ENCODE results near the gene WFS1. TPM values are rescaled to one million over a fixed set of nuclear protein-coding genes. Genes with fewer than 3 reads are reported as not detected.

The WFS1 gene
- total RNA-seq, 1 donor, result 17.0 TPM

DNA sequence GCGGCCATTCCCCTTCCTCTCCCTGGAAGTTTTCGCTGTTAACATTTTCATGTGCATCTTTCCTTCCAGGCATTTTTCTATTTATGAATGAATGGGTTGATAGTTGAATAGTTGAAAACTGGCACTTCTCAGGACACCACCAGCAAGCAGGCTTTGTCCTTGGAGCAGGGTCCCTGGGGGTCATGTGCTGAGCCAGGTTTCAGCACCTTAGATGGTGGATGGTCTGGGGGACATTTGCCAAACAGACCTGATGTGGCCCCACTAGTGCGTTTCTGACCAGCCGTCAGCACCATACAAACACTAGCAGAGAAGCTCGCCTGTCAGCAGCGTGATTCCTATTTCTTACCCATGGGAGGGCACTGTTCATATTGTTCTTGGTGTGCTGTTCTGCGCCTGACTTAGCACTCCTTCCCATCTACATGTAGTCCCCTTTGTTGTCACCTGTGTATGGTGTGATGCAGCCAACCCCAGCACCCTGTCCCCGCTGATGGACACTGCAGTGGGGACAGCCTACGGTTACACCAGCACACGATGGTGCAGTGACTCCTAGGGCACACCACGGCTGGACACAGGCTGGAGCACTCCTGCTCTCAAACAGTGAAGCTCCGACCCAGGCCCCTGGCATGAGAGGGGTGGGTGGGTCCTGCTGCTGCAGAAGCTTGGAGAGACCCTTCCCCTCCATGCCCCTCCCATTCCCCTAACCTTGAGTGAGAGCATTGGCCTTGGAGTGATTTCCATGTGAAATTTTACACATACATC, 27.2 kb upstream of the WFS1 start:
- Histone ChIP-seq H3K27me3 (ENCODE audit: insufficient read depth, low read length) (peaks cover 13% of the 10 kb centered on the region), H3K79me2 (ENCODE audit: insufficient read depth, low read length) (no peaks in the 10 kb centered on the region), H3K9me3 (ENCODE audit: low read depth, low read length) (peaks cover 2% of the 10 kb centered on the region), H2AFZ (ENCODE audit: low read length) (no peak overlapping the region), H3K4me1 (ENCODE audit: insufficient read depth, low read length) (no peaks in the 10 kb centered on the region), H3K36me3 (ENCODE audit: insufficient read depth, low read length) (no peaks in the 10 kb centered on the region), H3K4me3 (ENCODE audit: insufficient read depth, low read length) (no peak overlapping the region), H3K4me2 (ENCODE audit: insufficient read depth, low read length) (no peak overlapping the region), H3K27ac (ENCODE audit: low read depth, low read length) (no peak overlapping the region), H4K20me1 (ENCODE audit: insufficient read depth, low read length) (no peaks in the 10 kb centered on the region)
- DNase-seq (ENCODE audit: insufficient read length, low spot score, missing footprints), result no peak
- TF ChIP-seq, protein P1, sequence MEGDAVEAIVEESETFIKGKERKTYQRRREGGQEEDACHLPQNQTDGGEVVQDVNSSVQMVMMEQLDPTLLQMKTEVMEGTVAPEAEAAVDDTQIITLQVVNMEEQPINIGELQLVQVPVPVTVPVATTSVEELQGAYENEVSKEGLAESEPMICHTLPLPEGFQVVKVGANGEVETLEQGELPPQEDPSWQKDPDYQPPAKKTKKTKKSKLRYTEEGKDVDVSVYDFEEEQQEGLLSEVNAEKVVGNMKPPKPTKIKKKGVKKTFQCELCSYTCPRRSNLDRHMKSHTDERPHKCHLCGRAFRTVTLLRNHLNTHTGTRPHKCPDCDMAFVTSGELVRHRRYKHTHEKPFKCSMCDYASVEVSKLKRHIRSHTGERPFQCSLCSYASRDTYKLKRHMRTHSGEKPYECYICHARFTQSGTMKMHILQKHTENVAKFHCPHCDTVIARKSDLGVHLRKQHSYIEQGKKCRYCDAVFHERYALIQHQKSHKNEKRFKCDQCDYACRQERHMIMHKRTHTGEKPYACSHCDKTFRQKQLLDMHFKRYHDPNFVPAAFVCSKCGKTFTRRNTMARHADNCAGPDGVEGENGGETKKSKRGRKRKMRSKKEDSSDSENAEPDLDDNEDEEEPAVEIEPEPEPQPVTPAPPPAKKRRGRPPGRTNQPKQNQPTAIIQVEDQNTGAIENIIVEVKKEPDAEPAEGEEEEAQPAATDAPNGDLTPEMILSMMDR (IDR thresholded peaks at IDR 0.05; ENCODE audit: extremely low read depth, low read depth, low read length), result no peak

DNA sequence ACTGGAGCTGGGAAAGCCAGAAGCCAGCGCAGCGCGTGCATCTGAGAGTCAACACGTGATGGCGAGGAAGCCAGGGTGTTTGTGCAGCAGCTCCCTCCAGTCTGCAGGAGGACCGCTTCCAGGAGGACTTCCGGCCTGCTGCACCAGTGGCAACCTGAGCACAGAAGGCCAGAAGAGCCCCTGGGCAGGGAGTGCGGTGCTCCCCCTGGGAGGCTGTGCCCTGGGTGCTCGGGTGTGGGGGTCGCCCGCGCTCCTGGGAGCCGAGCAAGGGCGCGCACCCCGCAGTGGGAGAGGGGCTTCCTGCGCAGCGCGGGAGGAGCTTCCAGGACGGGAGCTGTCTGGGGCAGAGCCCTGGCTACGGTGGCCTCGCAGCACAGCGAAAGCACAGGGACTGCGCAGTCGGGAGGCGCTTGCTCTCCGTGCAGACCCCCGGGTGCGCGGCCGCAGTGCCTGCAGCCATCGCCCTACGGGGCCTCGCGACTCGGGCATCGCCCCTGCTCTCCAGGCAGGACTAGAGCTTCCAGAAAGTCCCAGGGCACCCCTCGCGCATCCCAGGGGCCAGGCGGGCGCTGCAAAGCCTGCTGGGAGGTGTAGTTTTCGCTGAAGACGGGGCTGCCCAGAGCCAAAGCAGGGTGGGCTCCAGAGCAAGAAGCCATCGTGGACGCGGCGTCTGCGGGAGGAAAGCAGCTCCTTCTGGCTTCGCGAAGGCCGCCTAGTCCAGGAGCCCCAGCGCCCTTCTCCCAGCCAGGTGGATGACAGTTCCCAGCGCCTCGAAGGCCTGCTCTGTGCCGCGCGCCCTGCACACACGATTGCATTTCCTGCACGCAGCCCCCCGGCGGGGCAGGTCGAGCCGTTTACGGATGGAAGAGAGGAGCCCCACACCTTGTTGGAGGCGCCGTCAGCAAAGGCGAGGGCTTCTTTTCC, 24.1 kb upstream of the WFS1 start:
- Histone ChIP-seq H4K20me1 (ENCODE audit: insufficient read depth, low read length) (no peaks in the 10 kb centered on the region), H3K9me3 (ENCODE audit: low read depth, low read length) (peaks cover 2% of the 10 kb centered on the region), H3K79me2 (ENCODE audit: insufficient read depth, low read length) (no peaks in the 10 kb centered on the region), H3K27ac (ENCODE audit: low read depth, low read length) (no peak overlapping the region), H3K36me3 (ENCODE audit: insufficient read depth, low read length) (no peaks in the 10 kb centered on the region), H3K27me3 (ENCODE audit: insufficient read depth, low read length) (peaks cover 34% of the 10 kb centered on the region), H3K4me1 (ENCODE audit: insufficient read depth, low read length) (no peaks in the 10 kb centered on the region), H3K4me3 (ENCODE audit: insufficient read depth, low read length) (no peak overlapping the region), H2AFZ (ENCODE audit: low read length) (no peak overlapping the region), H3K4me2 (ENCODE audit: insufficient read depth, low read length) (no peak overlapping the region)
- TF ChIP-seq, protein P1 (IDR thresholded peaks at IDR 0.05; ENCODE audit: extremely low read depth, low read depth, low read length), result no peak
- no peak for DNase-seq (ENCODE audit: insufficient read length, low spot score, missing footprints)

DNA sequence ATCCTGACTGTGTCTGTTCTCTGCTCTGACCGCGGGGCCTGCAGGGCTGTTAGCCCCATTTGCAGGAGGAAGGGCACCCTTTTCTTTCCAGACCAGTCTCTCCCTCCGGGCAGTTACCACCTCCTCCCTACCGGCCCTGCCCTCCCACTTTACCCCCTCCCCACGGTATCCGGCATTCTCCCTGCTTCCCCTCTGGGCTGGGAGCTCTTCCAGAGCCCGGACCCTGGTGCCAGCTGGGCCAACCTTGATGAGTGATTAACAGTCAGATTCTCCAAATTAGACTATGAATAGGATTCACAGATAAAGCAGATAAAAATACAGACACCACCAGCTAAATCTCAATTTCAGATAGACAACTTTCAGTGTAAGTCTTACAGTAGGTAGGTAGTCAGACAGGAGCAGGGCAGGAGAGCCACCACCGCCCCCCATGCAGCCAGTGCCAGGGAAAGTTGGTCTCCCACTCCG, 23.4 kb upstream of the WFS1 start:
- Histone ChIP-seq H3K36me3 (ENCODE audit: insufficient read depth, low read length) (no peaks in the 10 kb centered on the region), H3K4me1 (ENCODE audit: insufficient read depth, low read length) (no peaks in the 10 kb centered on the region), H3K4me2 (ENCODE audit: insufficient read depth, low read length) (no peak overlapping the region), H3K9me3 (ENCODE audit: low read depth, low read length) (peaks cover 2% of the 10 kb centered on the region), H2AFZ (ENCODE audit: low read length) (no peak overlapping the region), H3K4me3 (ENCODE audit: insufficient read depth, low read length) (no peak overlapping the region), H3K79me2 (ENCODE audit: insufficient read depth, low read length) (no peaks in the 10 kb centered on the region), H4K20me1 (ENCODE audit: insufficient read depth, low read length) (no peaks in the 10 kb centered on the region), H3K27me3 (ENCODE audit: insufficient read depth, low read length) (peaks cover 34% of the 10 kb centered on the region), H3K27ac (ENCODE audit: low read depth, low read length) (no peak overlapping the region)
- TF ChIP-seq, protein P1 (IDR thresholded peaks at IDR 0.05; ENCODE audit: extremely low read depth, low read depth, low read length), result no peak
- no peak for DNase-seq (ENCODE audit: insufficient read length, low spot score, missing footprints)

DNA sequence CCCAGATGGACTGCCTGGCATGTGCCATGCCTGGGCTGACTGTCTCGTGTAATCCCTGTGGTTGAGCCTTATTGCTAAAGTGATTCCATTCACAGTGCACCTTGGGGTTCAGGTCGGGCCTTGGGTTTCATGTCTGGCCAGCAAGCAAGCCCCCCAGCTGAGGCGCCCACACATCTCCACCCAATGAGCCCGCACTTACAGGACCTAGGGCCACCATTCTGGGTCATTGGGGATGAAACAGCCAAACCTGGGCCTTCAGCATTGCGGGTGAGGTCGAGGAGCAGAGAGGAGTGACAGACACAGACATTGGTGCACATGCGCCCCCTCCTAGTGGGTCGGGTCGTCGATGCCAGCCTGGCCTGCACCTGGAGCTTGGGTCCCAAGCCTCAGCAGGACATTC, 21.3 kb upstream of the WFS1 start:
- Histone ChIP-seq H3K27me3 (ENCODE audit: insufficient read depth, low read length) (peaks cover 34% of the 10 kb centered on the region), H3K27ac (ENCODE audit: low read depth, low read length) (no peak overlapping the region), H3K9me3 (ENCODE audit: low read depth, low read length) (peaks cover 2% of the 10 kb centered on the region), H3K4me3 (ENCODE audit: insufficient read depth, low read length) (no peak overlapping the region), H4K20me1 (ENCODE audit: insufficient read depth, low read length) (no peaks in the 10 kb centered on the region), H3K36me3 (ENCODE audit: insufficient read depth, low read length) (no peaks in the 10 kb centered on the region), H3K4me1 (ENCODE audit: insufficient read depth, low read length) (no peaks in the 10 kb centered on the region), H2AFZ (ENCODE audit: low read length) (no peak overlapping the region), H3K79me2 (ENCODE audit: insufficient read depth, low read length) (no peaks in the 10 kb centered on the region), H3K4me2 (ENCODE audit: insufficient read depth, low read length) (no peak overlapping the region)
- no peak for DNase-seq (ENCODE audit: insufficient read length, low spot score, missing footprints)
- TF ChIP-seq, protein P1 (IDR thresholded peaks at IDR 0.05; ENCODE audit: extremely low read depth, low read depth, low read length), result no peak

Measured in osteoblast (primary cell).